B cell (primary cell): ENCODE data around the gene COBL.

Source experiments
- CTCF ChIP-seq: fragments of 200-600 bp; IDR thresholded peaks from one replicate; pipeline ENCODE4 v1.8.0; 2022; ENCODE audit warnings: antibody characterized with exemption, mild to moderate bottlenecking
- EZH2 ChIP-seq: IDR thresholded peaks from 2 replicates; pipeline ENCODE4 v1.6.1; 2012; ENCODE audit warnings: borderline replicate concordance, low read depth, mild to moderate bottlenecking, moderate library complexity, low read length; ENCODE audit not compliant: insufficient read depth, poor library complexity, severe bottlenecking

- no peak for TF ChIP-seq CTCF
- no peak for TF ChIP-seq EZH2
Observed at GRCh38 chr7:51290304-51290637, 26.3 kb downstream of the COBL start.
